CD4-positive, alpha-beta T cell treated with Interleukin-4 for 4 hours (primary cell): ENCODE data around the gene ELFN1.

ENCODE experiments used
- DNase-seq: peaks from one replicate; pipeline ENCODE4 v3.0.0-alpha.2; 2020

ELFN1 gene

DNA sequence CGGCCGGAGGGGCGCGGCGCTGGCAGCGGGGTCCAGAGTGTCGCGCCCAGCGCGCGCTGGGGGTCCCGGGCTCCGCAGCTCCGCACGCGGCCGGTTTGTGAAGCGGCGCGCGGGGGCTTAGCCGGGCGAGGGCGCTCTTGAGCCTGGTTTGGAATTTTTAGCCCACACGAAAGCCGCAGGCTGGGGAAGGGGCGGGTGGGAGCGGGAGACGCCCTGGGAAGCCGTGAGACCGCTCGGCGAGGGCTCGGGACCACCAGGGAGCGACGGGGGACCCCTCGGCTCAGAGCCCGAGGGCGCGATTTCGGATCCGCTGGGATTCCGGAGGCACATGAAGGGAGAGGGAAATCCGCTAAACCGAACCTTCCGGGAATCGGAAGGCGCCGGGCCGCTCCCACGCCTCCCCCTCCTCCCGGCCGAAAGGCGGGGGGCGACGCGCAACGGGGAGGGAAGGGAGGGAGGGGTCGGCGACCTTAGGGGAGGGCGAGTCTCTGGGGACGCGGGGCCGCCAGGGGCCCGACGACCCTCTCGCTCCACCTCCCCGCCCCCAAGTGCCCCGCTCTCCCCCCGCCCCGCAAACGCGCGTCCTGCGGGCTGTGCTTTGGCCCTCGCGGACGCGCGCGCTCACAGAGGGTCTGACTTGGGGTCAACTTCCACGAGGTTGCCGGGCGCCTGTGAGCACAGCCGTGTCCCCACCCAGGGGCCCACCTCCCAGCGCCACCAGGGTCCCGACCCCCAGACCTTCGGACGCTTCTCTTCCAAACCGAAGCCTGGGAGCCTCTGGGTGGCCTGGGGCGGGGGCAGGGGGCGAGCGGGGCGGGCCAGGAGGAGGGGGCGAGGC is 5.1 kb upstream of the ELFN1 start:
- peak; percentile 23 for DNase-seq

DNA sequence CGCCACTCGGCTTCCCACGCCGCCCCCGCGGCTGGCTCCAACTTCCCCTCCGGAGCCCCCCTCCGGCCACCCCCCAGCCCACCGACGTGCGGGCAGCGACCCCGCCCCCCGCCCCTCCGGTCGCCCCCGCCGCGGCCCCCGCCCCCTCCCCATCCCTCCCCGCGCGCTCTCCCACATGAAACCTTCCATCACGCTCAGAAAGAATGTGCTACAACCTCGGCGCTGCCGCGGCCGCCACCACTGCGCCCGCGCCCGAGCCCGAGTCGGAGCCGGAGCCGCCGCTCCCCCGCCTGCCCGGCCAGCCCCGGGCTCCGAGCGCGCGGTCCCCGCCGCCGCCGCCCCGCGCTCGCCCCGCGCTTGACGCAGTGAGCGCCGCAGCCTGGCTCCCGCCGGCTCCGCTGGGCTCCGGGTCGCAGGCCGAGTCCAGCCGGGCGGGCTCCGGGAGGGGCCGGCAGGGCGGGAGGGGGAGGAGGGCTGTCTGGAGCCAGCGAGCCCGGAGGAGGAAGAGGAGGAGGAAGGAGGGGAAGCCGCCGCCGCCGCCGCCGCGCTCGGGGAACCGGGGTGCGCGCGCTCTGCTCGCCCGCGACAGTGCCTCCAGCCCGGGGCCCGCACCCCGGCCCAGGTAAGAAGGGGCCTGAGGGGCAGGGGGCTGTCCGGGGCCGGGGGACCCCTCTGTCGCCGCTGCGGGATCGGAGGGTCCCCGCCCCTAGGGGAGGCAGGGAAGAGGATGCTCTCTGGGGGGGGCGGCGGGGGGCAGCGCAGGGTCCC is 4.3 kb upstream of the ELFN1 start:
- no peak for DNase-seq

GRCh38 chr7:1666317-1666822 is 3.7 kb upstream of the ELFN1 start:
- DNase-seq: no peak

DNA sequence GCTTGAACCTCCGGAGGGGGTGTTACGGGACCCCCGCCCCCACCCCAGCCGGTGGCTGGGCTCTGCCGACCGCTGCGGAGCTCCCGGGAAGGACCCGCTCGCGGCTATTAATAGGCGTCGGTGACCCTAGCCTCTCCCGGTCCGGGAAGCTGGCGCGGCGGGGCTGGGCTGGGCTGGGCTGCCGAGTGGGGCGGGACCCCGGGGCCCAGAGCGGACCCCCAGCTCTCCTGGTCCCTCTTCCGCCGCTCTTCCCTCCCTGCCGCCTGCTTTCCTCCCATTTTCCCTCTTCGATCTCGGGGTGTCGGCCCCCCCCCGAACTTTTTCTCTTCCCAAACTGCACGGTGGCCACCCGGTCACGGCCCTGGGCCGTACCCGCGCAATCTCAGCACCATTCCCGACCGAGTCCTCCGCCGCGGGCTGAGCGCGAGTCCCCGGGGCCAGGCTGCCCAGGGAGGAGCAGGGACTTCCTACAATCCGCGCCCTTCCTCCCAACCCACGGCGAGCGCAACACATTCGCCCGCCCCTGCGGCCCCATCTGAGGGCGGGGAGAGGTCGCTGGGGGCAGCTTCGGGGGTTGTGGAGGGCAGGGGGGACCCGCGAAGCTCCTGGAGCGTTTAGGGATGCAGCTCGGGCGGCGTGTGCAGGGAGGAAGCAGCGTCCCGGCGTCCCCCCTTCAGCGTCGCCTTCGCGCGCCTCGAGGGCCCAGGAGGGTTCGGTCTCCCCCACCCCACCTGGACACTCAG is 3.1 kb upstream of the ELFN1 start:
- no peak for DNase-seq

- no peak for DNase-seq
Measured at GRCh38 chr7:1667566-1668395, 2.3 kb upstream of the ELFN1 start.

DNA sequence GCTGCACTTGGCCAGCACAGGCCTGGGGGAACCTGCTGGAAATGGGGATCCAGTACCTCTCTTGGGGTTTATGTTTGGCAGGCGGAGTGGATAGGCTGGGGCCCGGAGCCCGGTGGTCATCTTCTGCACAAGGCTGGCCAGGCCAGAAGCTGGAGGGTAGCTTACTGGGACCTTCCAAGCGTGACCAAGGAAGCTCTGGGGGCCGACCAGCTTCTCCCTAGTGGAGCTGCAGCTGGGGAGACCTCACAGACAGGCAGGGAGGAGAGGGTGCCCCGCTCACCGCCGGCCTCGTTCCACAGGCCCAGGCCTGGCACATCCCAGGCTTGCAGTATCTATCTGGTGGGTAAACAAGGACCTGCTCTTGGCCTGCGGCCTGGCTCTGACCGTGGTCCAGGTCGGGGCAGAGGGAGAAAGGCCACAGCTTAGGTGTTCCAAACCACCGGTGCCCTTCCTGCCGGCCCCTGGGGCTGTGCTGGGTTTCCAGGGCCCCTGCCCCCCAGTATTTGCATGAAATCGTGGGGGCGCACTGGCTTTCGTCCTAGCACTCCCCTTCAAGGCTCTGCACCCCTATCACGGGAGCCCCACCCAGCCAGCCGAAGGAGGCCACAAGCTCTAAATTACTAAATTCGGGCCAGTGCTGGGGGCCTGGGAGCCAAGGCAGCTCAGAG is 1.5 kb upstream of the ELFN1 start:
- no peak for DNase-seq

GRCh38 chr7:1669064-1669951 is 769 bp upstream of the ELFN1 start:
- DNase-seq: no peak

DNA sequence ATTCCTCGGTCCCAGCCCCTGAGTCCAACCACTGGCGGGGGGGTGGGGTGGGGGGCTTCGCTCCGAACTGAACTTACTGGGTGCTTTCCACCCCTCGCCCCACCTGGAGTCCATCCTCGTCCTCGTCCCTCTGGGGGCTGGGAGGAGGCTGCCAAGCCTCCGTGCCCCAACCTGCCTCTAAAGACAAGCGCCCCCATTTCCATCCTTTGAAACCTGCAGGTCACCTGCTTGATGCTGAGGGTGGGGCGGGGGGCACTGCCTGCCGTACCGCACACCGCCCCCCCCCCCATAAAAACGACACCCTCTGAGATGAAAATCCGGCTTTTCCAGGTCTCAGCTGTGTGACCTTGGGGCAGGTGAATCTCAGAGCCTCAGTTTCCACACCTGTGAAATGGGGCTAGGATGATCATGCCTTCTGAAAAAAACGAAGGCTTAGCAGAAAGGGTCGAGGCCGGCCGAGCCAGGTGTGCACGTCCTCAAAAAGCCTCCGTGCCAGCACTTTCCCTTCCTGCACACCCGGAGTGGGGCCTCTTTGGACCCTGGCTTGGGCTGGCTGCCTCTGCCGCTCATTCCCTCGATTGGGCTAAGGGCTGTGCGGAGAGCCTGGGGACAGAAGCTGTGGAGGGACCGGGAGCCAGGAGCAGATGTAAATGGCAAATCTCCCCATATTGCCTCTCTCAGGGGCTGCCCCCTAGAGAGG is 967 bp downstream of the ELFN1 start:
- no peak for DNase-seq

- DNase-seq: no peak
Measured at GRCh38 chr7:1671594-1672451, 1.7 kb downstream of the ELFN1 start.

DNA sequence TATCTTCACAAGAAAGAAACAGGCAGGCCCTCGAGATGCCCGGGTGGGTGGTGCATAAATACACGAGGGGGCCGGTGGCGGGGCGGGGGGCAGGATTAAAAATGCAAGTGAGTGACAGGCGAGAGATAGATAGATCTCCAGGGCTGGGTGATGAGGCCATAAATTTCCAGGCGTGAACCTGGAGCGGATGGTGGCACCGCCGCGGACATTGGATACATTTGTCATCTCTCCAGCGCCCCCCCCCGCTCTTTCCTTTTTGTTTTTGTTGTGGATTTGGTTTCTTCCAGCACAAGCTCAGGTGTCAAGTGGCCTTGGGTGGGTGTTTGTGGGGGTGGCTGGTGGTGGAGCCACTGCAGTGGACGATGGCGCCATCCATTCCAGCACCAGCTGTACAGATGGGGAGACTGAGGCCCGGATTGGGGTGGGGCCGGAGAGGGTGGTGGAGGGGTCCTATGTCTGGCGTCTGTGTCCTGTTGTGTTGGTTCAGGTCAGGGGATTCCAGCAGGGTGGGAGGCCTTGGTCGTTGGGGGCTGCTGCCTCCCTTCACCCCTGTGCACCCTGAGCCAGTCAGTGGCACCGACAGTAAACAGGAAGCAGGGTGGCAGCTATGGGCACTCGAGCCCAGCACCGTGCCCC is 2.9 kb downstream of the ELFN1 start:
- DNase-seq: no peak

- no peak for DNase-seq
Measured at GRCh38 chr7:1673581-1674118, 3.6 kb downstream of the ELFN1 start.

DNA sequence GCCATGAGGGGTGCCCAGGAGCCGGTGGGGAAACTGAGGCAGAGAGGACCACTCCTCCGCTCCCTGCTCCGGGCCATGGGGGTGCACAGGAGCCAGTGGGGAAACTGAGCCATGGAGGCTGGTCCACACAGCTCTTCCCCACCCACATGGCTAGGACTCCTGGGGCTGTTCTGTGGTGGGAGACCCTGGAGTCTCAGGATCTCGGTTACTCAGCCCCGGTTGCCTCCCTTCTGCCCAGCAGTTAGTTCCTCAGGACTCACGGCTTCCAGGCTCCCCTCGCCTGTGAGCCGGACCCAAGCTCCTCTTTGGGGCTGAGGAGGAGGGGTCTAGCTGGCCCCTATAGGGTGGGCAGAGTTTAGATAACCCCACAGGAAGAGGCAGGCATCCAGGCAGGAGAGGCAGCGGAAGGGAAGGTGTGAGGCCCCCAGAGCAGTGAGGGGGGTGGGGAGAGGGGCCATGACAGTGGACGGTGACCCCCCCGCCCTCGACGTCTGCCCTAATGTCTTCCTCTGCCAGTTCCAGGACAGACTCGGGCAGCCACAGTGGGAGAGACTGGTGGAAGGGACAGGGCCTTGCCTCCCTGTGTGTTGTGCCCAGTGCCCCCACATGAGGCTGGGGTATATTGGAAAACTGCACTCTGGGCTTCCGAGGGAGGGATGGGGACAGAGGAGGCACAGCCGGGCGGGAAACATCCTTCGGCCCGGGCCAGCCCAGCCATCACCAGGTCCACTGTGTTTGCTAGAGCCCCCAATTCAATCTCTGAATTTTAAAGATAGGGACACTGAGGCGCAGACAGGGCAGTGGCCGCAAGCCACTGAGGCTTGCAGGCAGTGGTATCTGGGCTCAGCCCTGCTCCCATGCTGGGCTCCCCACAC is 4.3 kb downstream of the ELFN1 start:
- DNase-seq: no peak

DNA sequence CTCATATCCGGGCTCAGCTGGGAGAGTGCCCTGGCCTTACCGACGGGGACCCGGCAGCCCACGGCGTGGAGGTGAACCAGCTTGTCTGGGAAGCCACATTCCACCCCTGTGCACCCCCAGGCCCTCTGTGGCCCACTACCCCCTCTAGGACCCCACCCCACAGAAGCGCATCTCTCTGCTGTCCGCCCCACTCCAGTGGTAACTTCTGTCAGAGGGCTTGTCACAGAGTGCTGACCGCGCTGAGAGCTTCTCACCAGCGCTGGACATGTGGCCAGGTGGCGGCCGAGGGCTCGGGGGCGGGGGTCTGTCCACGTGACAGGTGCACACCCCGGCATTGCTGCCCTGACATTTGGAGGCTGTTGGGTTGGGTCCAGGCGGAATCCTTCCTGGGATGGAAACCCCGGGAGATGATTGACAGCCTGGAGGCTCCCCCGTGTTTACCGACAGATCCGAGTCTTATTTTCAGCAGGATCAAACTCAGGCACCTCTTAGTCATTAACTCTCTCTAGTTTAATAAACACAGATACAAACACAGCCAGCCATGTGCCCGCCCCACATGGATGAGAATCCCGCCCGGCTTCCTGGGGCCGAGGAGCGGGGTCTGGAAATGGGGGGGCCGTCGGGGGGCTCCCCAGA is 5.1 kb downstream of the ELFN1 start:
- no peak for DNase-seq

- no peak for DNase-seq
Measured at GRCh38 chr7:1675673-1676549, 5.8 kb downstream of the ELFN1 start.

- DNase-seq: no peak
Measured at GRCh38 chr7:1676550-1677078, 6.5 kb downstream of the ELFN1 start.
